Measurements from ENCODE around the gene SNTB2.
A peak's percentile ranks its signal among the peaks of the same experiment; 100 is the strongest.

- TF ChIP-seq MAX (IDR thresholded peaks at IDR 0.05) (peak; percentile 93), CTCF (IDR thresholded peaks at IDR 0.05; ENCODE audit: low read depth, low read length, missing input control) (no peak), REST (IDR thresholded peaks at IDR 0.05) (peak; percentile 86), EGR1 (IDR thresholded peaks at IDR 0.05; ENCODE audit: low read depth in 2 of 2) (peak in 1 of 2 donors; percentile 25), TAF1 (conservative IDR thresholded peaks at IDR 0.05) (no peak), RAD21 (IDR thresholded peaks at IDR 0.05) (peak; percentile 45 to 48), SP1 (IDR thresholded peaks at IDR 0.05) (peak; percentile 99), GABPA (IDR thresholded peaks at IDR 0.05 in 1 of 2, conservative IDR thresholded peaks at IDR 0.05 in 1 of 2) (peak; percentile 13 to 71), RXRA (IDR thresholded peaks at IDR 0.05) (peak; percentile 94 to 95)
These were observed 139.4 kb downstream of the SNTB2 start for GRCh38 chr16:69326172-69326873.

All from liver (tissue), 3 donors.